WTC11 (cell line): ENCODE measurements around the gene DNLZ. TPM values are rescaled to one million over a fixed set of nuclear protein-coding genes. Genes with fewer than 3 reads are reported as not detected.

ENCODE experiments used
- ATAC-seq: fragments of 200-7000 bp; cut with Tn5 transposase; 2 replicates; pipeline ENCODE4 v1.10.0; 2021; ENCODE audit warnings: mild to moderate bottlenecking, moderate library complexity
- CTCF ChIA-PET: fragments of 300-600 bp; sonication (Branson Sonifier 250); formaldehyde crosslinking; loops from one replicate; lab custom pipeline; 2021; ENCODE audit warnings: antibody characterized with exemption; lab: Charles Lee
- POLR2A ChIA-PET: fragments of 350-600 bp; sonication (Branson Sonifier 250); formaldehyde crosslinking; loops from one replicate; lab custom pipeline; 2021; ENCODE audit warnings: antibody characterized with exemption; lab: Charles Lee
- DNase-seq: peaks from one replicate; pipeline ENCODE4 v3.0.0; 2021; ENCODE audit warnings: low spot score
- H3K27ac Mint-ChIP-seq: 2 replicates; pipeline ENCODE4 v1.8.0; 2021; ENCODE audit warnings: mixed read lengths
- H3K27me3 Mint-ChIP-seq: 2 replicates; pipeline ENCODE4 v1.8.0; 2021; ENCODE audit warnings: low read depth, mild to moderate bottlenecking, moderate library complexity, mixed read lengths
- H3K36me3 Mint-ChIP-seq: 2 replicates; pipeline ENCODE4 v1.8.0; 2021; ENCODE audit warnings: mixed read lengths
- H3K4me1 Mint-ChIP-seq: 2 replicates; pipeline ENCODE4 v1.8.0; 2022; ENCODE audit warnings: mixed read lengths
- H3K4me3 Mint-ChIP-seq: 2 replicates; pipeline ENCODE4 v1.8.0; 2021; ENCODE audit warnings: mild to moderate bottlenecking, moderate library complexity, mixed read lengths
- H3K9me3 Mint-ChIP-seq: 2 replicates; pipeline ENCODE4 v1.8.0; 2021; ENCODE audit warnings: mixed read lengths
- GRHL2 ChIP-seq: fragments of 250-450 bp; sonication (Bioruptor Pico); IDR thresholded peaks from 2 replicates; pipeline ENCODE4 v1.8.0; 2022; ENCODE audit warnings: mild to moderate bottlenecking, moderate library complexity; ENCODE audit not compliant: insufficient replicate concordance, severe bottlenecking
- HMGA2 ChIP-seq: fragments of 250-450 bp; sonication (Bioruptor Pico); IDR thresholded peaks from 2 replicates; pipeline ENCODE4 v1.4.0; 2021; ENCODE audit warnings: mild to moderate bottlenecking, moderate library complexity
- KAT7 ChIP-seq: sonication (generic); formaldehyde crosslinking; IDR thresholded peaks from 2 replicates; pipeline ENCODE4 v1.8.1; 2023; ENCODE audit warnings: missing genetic modification reagents, mild to moderate bottlenecking, borderline replicate concordance
- NFATC4 ChIP-seq: fragments of 250-450 bp; sonication (Bioruptor Pico); IDR thresholded peaks from 2 replicates; pipeline ENCODE4 v1.9.0; 2021; ENCODE audit warnings: mild to moderate bottlenecking
- NFE2L1 ChIP-seq: sonication (generic); formaldehyde crosslinking; IDR thresholded peaks from 2 replicates; pipeline ENCODE4 v1.8.1; 2023; ENCODE audit warnings: missing genetic modification reagents
- NR3C1 ChIP-seq: sonication (generic); formaldehyde crosslinking; conservative IDR thresholded peaks from 2 replicates; pipeline ENCODE4 v1.8.1; 2023; ENCODE audit warnings: low read depth, mild to moderate bottlenecking, missing genetic modification reagents
- ZNF121 ChIP-seq: sonication (generic); formaldehyde crosslinking; IDR thresholded peaks from 2 replicates; pipeline ENCODE4 v1.8.0; 2023; ENCODE audit warnings: missing genetic modification reagents
- ZNF219 ChIP-seq: sonication (generic); formaldehyde crosslinking; IDR thresholded peaks from 2 replicates; pipeline ENCODE4 v1.8.0; 2023; ENCODE audit warnings: missing genetic modification reagents, mild to moderate bottlenecking, borderline replicate concordance
- ZNF671 ChIP-seq: fragments of 250-450 bp; sonication (Bioruptor Pico); IDR thresholded peaks from 2 replicates; pipeline ENCODE4 v1.8.0; 2021; ENCODE audit warnings: mild to moderate bottlenecking
- total RNA-seq: library from RNA; stranded (reverse); gene quantifications from 3 replicates; pipeline ENCODE4 v1.2.3, GENCODE V29; 2021
- TF ChIP-seq, protein P1 (sequence below): sonication (generic); formaldehyde crosslinking; IDR thresholded peaks from 2 replicates; pipeline ENCODE4 v1.8.0; 2022; ENCODE audit warnings: mild to moderate bottlenecking, missing genetic modification reagents
- TF ChIP-seq, protein P2 (sequence below): sonication (generic); formaldehyde crosslinking; IDR thresholded peaks from 2 replicates; pipeline ENCODE4 v1.8.0; 2022; ENCODE audit warnings: missing genetic modification reagents
- TF ChIP-seq, protein P3 (sequence below): sonication (generic); formaldehyde crosslinking; IDR thresholded peaks from 2 replicates; pipeline ENCODE4 v1.8.1; 2023; ENCODE audit warnings: mild to moderate bottlenecking, missing genetic modification reagents, moderate library complexity
- TF ChIP-seq, protein P4 (sequence below): fragments of 250-450 bp; sonication (Bioruptor Pico); IDR thresholded peaks from 2 replicates; pipeline ENCODE4 v1.8.0; 2021; ENCODE audit warnings: mild to moderate bottlenecking
- TF ChIP-seq, protein P5 (sequence below): sonication (generic); formaldehyde crosslinking; IDR thresholded peaks from 2 replicates; pipeline ENCODE4 v1.8.0; 2023; ENCODE audit warnings: mild to moderate bottlenecking, missing genetic modification reagents
- TF ChIP-seq, protein P6 (sequence below): sonication (generic); formaldehyde crosslinking; IDR thresholded peaks from 2 replicates; pipeline ENCODE4 v1.8.0; 2022; ENCODE audit warnings: mild to moderate bottlenecking, missing genetic modification reagents
- TF ChIP-seq, protein P7 (sequence below): fragments of 250-450 bp; sonication (Bioruptor Pico); IDR thresholded peaks from 2 replicates; pipeline ENCODE4 v1.9.0; 2021; ENCODE audit warnings: mild to moderate bottlenecking
- TF ChIP-seq, protein P8 (sequence below): sonication (generic); formaldehyde crosslinking; IDR thresholded peaks from 2 replicates; pipeline ENCODE4 v1.8.1; 2022; ENCODE audit warnings: low read depth, mild to moderate bottlenecking, moderate library complexity, missing genetic modification reagents, borderline replicate concordance
- TF ChIP-seq, protein P9 (sequence below): sonication (generic); formaldehyde crosslinking; IDR thresholded peaks from 2 replicates; pipeline ENCODE4 v1.8.0; 2023; ENCODE audit warnings: missing genetic modification reagents, mild to moderate bottlenecking, borderline replicate concordance

The DNLZ gene
- total RNA-seq, 1 experiment from 2014 or later = 17.2 TPM

DNA sequence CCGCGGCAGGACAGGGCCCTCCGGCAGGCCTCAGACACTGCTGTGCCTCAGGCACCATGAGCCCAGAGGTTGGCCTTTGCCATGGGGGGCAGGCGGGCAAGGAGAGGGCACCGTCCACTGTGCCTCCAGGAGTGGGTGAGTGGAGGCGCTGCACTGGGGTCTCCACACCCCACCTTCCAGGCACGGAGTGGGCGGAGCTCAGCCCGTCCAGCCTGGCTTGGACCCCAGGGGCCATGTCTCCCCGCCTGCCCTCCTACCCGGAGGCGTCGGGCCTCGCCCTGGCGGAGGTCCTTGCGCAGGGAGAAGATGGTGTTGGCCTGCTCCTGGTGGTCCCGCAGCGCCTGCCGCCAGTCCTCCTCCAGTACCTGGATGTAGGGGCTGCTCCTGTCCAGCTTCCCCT is 6.5 kb upstream of the DNLZ start:
- DNase-seq = no peak
- Mint-ChIP-seq H3K27ac (no peak overlapping the region), H3K4me3 (no peak overlapping the region), H3K9me3 (no peaks in the 10 kb centered on the region), H3K36me3 (no peaks in the 10 kb centered on the region), H3K27me3 (no peaks in the 10 kb centered on the region), H3K4me1 (no peaks in the 10 kb centered on the region)
- CTCF ChIA-PET = interaction anchor here (1.4 kb wide), 1 partner anchor 31 kb away, joined by 5 read pairs; no protein-coding TSS in a partner anchor
- ATAC-seq = no peak
- POLR2A ChIA-PET = no interaction called here
- TF ChIP-seq, protein P1, sequence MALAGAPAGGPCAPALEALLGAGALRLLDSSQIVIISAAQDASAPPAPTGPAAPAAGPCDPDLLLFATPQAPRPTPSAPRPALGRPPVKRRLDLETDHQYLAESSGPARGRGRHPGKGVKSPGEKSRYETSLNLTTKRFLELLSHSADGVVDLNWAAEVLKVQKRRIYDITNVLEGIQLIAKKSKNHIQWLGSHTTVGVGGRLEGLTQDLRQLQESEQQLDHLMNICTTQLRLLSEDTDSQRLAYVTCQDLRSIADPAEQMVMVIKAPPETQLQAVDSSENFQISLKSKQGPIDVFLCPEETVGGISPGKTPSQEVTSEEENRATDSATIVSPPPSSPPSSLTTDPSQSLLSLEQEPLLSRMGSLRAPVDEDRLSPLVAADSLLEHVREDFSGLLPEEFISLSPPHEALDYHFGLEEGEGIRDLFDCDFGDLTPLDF = no peak
- no peak for TF ChIP-seq GRHL2
- TF ChIP-seq, protein P2, sequence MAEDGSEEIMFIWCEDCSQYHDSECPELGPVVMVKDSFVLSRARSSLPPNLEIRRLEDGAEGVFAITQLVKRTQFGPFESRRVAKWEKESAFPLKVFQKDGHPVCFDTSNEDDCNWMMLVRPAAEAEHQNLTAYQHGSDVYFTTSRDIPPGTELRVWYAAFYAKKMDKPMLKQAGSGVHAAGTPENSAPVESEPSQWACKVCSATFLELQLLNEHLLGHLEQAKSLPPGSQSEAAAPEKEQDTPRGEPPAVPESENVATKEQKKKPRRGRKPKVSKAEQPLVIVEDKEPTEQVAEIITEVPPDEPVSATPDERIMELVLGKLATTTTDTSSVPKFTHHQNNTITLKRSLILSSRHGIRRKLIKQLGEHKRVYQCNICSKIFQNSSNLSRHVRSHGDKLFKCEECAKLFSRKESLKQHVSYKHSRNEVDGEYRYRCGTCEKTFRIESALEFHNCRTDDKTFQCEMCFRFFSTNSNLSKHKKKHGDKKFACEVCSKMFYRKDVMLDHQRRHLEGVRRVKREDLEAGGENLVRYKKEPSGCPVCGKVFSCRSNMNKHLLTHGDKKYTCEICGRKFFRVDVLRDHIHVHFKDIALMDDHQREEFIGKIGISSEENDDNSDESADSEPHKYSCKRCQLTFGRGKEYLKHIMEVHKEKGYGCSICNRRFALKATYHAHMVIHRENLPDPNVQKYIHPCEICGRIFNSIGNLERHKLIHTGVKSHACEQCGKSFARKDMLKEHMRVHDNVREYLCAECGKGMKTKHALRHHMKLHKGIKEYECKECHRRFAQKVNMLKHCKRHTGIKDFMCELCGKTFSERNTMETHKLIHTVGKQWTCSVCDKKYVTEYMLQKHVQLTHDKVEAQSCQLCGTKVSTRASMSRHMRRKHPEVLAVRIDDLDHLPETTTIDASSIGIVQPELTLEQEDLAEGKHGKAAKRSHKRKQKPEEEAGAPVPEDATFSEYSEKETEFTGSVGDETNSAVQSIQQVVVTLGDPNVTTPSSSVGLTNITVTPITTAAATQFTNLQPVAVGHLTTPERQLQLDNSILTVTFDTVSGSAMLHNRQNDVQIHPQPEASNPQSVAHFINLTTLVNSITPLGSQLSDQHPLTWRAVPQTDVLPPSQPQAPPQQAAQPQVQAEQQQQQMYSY (CRISPR knock-in tag) = no peak
- no peak for TF ChIP-seq NFE2L1 (CRISPR knock-in tag)
- no peak for TF ChIP-seq NR3C1 (CRISPR knock-in tag)
- no peak for TF ChIP-seq ZNF671 (CRISPR knock-in tag)
- TF ChIP-seq, protein P3, sequence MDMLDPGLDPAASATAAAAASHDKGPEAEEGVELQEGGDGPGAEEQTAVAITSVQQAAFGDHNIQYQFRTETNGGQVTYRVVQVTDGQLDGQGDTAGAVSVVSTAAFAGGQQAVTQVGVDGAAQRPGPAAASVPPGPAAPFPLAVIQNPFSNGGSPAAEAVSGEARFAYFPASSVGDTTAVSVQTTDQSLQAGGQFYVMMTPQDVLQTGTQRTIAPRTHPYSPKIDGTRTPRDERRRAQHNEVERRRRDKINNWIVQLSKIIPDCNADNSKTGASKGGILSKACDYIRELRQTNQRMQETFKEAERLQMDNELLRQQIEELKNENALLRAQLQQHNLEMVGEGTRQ (CRISPR knock-in tag) = no peak
- TF ChIP-seq NFATC4 = no peak
- TF ChIP-seq KAT7 (CRISPR knock-in tag) = no peak
- TF ChIP-seq, protein P4, sequence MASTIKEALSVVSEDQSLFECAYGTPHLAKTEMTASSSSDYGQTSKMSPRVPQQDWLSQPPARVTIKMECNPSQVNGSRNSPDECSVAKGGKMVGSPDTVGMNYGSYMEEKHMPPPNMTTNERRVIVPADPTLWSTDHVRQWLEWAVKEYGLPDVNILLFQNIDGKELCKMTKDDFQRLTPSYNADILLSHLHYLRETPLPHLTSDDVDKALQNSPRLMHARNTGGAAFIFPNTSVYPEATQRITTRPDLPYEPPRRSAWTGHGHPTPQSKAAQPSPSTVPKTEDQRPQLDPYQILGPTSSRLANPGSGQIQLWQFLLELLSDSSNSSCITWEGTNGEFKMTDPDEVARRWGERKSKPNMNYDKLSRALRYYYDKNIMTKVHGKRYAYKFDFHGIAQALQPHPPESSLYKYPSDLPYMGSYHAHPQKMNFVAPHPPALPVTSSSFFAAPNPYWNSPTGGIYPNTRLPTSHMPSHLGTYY (CRISPR knock-in tag) = no peak

DNA sequence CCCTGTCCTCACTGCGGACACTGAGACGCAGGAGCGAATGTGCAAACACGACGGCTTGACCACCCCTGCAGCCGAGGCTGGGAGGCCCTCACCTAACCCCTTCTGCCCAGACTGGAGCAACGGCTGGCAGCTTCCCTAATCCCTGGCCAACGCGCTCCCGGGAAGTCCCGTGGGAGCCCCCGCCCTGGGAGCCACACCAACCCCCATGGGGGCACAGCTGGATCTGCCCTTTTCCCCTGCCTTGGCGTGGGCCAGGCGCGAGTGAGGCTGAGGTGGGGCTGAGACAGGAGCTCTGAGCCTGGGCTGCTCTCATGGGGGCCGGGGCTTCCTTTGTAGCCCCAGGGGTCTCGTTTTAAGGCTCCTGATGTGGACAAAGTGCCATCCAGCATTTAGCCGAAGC is 4.6 kb upstream of the DNLZ start:
- Mint-ChIP-seq H3K27me3 (no peaks in the 10 kb centered on the region), H3K36me3 (no peaks in the 10 kb centered on the region), H3K4me1 (no peaks in the 10 kb centered on the region), H3K4me3 (no peak overlapping the region), H3K9me3 (no peaks in the 10 kb centered on the region), H3K27ac (peak overlapping the region; percentile 19; the same call in 1 of the 2 replicates)
- ChIA-PET POLR2A (no interaction called here), CTCF (interaction anchor here (0.6 to 0.9 kb wide), 2 partner anchors 29 kb away, joined by 3 read pairs; no protein-coding TSS in a partner anchor)
- DNase-seq (no peak), ATAC-seq (no peak)
- TF ChIP-seq, protein P5, sequence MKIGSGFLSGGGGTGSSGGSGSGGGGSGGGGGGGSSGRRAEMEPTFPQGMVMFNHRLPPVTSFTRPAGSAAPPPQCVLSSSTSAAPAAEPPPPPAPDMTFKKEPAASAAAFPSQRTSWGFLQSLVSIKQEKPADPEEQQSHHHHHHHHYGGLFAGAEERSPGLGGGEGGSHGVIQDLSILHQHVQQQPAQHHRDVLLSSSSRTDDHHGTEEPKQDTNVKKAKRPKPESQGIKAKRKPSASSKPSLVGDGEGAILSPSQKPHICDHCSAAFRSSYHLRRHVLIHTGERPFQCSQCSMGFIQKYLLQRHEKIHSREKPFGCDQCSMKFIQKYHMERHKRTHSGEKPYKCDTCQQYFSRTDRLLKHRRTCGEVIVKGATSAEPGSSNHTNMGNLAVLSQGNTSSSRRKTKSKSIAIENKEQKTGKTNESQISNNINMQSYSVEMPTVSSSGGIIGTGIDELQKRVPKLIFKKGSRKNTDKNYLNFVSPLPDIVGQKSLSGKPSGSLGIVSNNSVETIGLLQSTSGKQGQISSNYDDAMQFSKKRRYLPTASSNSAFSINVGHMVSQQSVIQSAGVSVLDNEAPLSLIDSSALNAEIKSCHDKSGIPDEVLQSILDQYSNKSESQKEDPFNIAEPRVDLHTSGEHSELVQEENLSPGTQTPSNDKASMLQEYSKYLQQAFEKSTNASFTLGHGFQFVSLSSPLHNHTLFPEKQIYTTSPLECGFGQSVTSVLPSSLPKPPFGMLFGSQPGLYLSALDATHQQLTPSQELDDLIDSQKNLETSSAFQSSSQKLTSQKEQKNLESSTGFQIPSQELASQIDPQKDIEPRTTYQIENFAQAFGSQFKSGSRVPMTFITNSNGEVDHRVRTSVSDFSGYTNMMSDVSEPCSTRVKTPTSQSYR (CRISPR knock-in tag) = no peak
- TF ChIP-seq, protein P6, sequence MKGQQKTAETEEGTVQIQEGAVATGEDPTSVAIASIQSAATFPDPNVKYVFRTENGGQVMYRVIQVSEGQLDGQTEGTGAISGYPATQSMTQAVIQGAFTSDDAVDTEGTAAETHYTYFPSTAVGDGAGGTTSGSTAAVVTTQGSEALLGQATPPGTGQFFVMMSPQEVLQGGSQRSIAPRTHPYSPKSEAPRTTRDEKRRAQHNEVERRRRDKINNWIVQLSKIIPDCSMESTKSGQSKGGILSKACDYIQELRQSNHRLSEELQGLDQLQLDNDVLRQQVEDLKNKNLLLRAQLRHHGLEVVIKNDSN (CRISPR knock-in tag) = no peak
- TF ChIP-seq, protein P7, sequence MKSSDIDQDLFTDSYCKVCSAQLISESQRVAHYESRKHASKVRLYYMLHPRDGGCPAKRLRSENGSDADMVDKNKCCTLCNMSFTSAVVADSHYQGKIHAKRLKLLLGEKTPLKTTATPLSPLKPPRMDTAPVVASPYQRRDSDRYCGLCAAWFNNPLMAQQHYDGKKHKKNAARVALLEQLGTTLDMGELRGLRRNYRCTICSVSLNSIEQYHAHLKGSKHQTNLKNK = no peak
- TF ChIP-seq, protein P8, sequence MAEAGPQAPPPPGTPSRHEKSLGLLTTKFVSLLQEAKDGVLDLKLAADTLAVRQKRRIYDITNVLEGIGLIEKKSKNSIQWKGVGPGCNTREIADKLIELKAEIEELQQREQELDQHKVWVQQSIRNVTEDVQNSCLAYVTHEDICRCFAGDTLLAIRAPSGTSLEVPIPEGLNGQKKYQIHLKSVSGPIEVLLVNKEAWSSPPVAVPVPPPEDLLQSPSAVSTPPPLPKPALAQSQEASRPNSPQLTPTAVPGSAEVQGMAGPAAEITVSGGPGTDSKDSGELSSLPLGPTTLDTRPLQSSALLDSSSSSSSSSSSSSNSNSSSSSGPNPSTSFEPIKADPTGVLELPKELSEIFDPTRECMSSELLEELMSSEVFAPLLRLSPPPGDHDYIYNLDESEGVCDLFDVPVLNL (CRISPR knock-in tag) = no peak
- TF ChIP-seq, protein P9, sequence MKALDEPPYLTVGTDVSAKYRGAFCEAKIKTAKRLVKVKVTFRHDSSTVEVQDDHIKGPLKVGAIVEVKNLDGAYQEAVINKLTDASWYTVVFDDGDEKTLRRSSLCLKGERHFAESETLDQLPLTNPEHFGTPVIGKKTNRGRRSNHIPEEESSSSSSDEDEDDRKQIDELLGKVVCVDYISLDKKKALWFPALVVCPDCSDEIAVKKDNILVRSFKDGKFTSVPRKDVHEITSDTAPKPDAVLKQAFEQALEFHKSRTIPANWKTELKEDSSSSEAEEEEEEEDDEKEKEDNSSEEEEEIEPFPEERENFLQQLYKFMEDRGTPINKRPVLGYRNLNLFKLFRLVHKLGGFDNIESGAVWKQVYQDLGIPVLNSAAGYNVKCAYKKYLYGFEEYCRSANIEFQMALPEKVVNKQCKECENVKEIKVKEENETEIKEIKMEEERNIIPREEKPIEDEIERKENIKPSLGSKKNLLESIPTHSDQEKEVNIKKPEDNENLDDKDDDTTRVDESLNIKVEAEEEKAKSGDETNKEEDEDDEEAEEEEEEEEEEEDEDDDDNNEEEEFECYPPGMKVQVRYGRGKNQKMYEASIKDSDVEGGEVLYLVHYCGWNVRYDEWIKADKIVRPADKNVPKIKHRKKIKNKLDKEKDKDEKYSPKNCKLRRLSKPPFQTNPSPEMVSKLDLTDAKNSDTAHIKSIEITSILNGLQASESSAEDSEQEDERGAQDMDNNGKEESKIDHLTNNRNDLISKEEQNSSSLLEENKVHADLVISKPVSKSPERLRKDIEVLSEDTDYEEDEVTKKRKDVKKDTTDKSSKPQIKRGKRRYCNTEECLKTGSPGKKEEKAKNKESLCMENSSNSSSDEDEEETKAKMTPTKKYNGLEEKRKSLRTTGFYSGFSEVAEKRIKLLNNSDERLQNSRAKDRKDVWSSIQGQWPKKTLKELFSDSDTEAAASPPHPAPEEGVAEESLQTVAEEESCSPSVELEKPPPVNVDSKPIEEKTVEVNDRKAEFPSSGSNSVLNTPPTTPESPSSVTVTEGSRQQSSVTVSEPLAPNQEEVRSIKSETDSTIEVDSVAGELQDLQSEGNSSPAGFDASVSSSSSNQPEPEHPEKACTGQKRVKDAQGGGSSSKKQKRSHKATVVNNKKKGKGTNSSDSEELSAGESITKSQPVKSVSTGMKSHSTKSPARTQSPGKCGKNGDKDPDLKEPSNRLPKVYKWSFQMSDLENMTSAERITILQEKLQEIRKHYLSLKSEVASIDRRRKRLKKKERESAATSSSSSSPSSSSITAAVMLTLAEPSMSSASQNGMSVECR = no peak
- TF ChIP-seq HMGA2 (CRISPR knock-in tag) (no peak), ZNF219 (CRISPR knock-in tag) (no peak), ZNF121 (CRISPR knock-in tag) (no peak)
